K562 (cell line): ENCODE measurements around the gene SEC63. TPM values are rescaled to one million over a fixed set of nuclear protein-coding genes. Genes with fewer than 3 reads are reported as not detected.
"Not testable (repeated sequence)": the region's sequence is repeated elsewhere in the genome, so short reads cannot be mapped to it uniquely, and the experiment has no call there.

Experiments
- ATAC-seq: fragments of 200-7000 bp; cut with Tn5 transposase; 3 replicates; pipeline ENCODE4 v1.9.1; 2020; ENCODE audit warnings: moderate library complexity
- BruUV-seq: library from RNA; stranded (reverse); fragments of 400-500 nt; replicated peaks from 2 replicates; lab custom pipeline; 2021; lab: Mats Ljungman, UMichigan
- CTCF ChIA-PET: fragments of 300-600 bp; formaldehyde crosslinking; extraction: SDS; loops from one replicate; lab custom pipeline; 2021; ENCODE audit warnings: low intra/inter-chr PET ratio; lab: Yijun Ruan, JAX
- POLR2A ChIA-PET: fragments of 300-600, 350-650 bp; sonication (Branson Sonifier 250); formaldehyde crosslinking; extraction: SDS; loops from one replicate; lab custom pipeline; 2021; ENCODE audit warnings: antibody characterized with exemption, inconsistent platforms; lab: Yijun Ruan, JAX
- DNase-seq, 4 experiments: peaks; one replicate each; pipeline versions ENCODE4 v3.0.0 to v3.0.0-alpha.2; 2011 to 2018; ENCODE audit warnings: low spot score in 3 of 4, mixed read lengths in 3 of 4; ENCODE audit errors: extremely low read depth in 1 of 4
- FAIRE-seq: peaks from 2 replicates; lab custom pipeline; 2011; peaks lifted over from hg19 to GRCh38; lab: Jason Lieb, UNC
- H2AFZ ChIP-seq: 2 replicates; pipeline ENCODE4 v1.6.0; 2011; ENCODE audit warnings: low read depth, low read length, control low read depth, inconsistent platforms
- H3K27ac ChIP-seq: fragments of 200-600 bp; 3 replicates; pipeline ENCODE4 v1.8.0; 2011; ENCODE audit warnings: low read depth, mild to moderate bottlenecking, control low read depth, inconsistent platforms, low read length, moderate library complexity, mixed read lengths; ENCODE audit errors: extremely low read depth
- H3K27me3 ChIP-seq, 2 experiments: fragments of 300-600 bp in 1 of 2; 2 replicates in 1 of 2; 3 replicates in 1 of 2; pipeline versions ENCODE4 v1.6.0 to v1.8.0; 2011; ENCODE audit warnings: inconsistent platforms in 2 of 2, low read length in 2 of 2, mild to moderate bottlenecking in 1 of 2, mixed read lengths in 1 of 2, moderate library complexity in 1 of 2; ENCODE audit not compliant: control insufficient read depth in 2 of 2, insufficient read depth in 2 of 2
- H3K36me3 ChIP-seq: fragments of 300-600 bp; 3 replicates; pipeline ENCODE4 v1.8.0; 2011; ENCODE audit warnings: mild to moderate bottlenecking, low read length, inconsistent platforms; ENCODE audit not compliant: control insufficient read depth, insufficient read depth
- H3K4me1 ChIP-seq, 2 experiments: fragments of 200-600 bp in 1 of 2; replicated peaks in 1 of 2; 2 replicates in 1 of 2; 3 replicates in 1 of 2; pipeline versions ENCODE4 v1.5.1 to v1.8.0; 2011; ENCODE audit warnings: inconsistent platforms in 2 of 2, low read length in 2 of 2, mild to moderate bottlenecking in 1 of 2, mixed read lengths in 1 of 2, moderate library complexity in 1 of 2; ENCODE audit not compliant: control insufficient read depth in 2 of 2, insufficient read depth in 2 of 2
- H3K4me2 ChIP-seq: 2 replicates; pipeline ENCODE4 v1.6.1; 2011; ENCODE audit warnings: low read length, control low read depth, inconsistent platforms, mixed read lengths; ENCODE audit not compliant: insufficient read depth
- H3K4me3 ChIP-seq: fragments of 200-600 bp; sonication (generic), shearing (Covaris generic); 2 replicates; pipeline ENCODE4 v1.5.1; 2016; ENCODE audit warnings: control low read depth, inconsistent platforms
- H3K79me2 ChIP-seq: fragments of 200-600 bp; 3 replicates; pipeline ENCODE4 v1.8.0; 2011; ENCODE audit warnings: low read length, inconsistent platforms; ENCODE audit not compliant: control insufficient read depth, insufficient read depth
- H3K9ac ChIP-seq, 2 experiments: 2 replicates each; pipeline versions ENCODE4 v1.6.0 to v1.6.1; 2011; ENCODE audit warnings: low read depth in 2 of 2, low read length in 2 of 2, control low read depth in 1 of 2, inconsistent platforms in 1 of 2, mild to moderate bottlenecking in 1 of 2, mixed read lengths in 1 of 2; ENCODE audit not compliant: insufficient read depth in 1 of 2
- H3K9me1 ChIP-seq: one replicate; pipeline ENCODE4 v1.6.0; 2011; ENCODE audit warnings: inconsistent platforms, mild to moderate bottlenecking, low read length, moderate library complexity; ENCODE audit not compliant: control insufficient read depth, insufficient read depth
- H3K9me3 ChIP-seq: replicated peaks from 2 replicates; pipeline ENCODE4 v1.5.1; 2011; ENCODE audit warnings: low read depth, low read length, inconsistent platforms; ENCODE audit not compliant: control insufficient read depth, insufficient read depth
- H4K20me1 ChIP-seq: replicated peaks from 2 replicates; pipeline ENCODE4 v1.6.1; 2011; ENCODE audit warnings: low read length, inconsistent platforms, mixed read lengths; ENCODE audit not compliant: control insufficient read depth, insufficient read depth
- ARID1B ChIP-seq: fragments of 450-650 bp; IDR thresholded peaks from 2 replicates; pipeline ENCODE4 v1.6.1; 2016; ENCODE audit warnings: antibody characterized with exemption, mild to moderate bottlenecking, inconsistent platforms
- CBFA2T2 ChIP-seq: fragments of 450-650 bp; conservative IDR thresholded peaks from 2 replicates; pipeline ENCODE4 v1.6.1; 2017; ENCODE audit warnings: mild to moderate bottlenecking
- CBFA2T3 ChIP-seq: fragments of 450-650 bp; IDR thresholded peaks from 2 replicates; pipeline ENCODE4 v1.6.1; 2017
- DPF2 ChIP-seq: fragments of 450-650 bp; IDR thresholded peaks from 2 replicates; pipeline ENCODE4 v1.6.1; 2016
- EP400 ChIP-seq: fragments of 450-650 bp; IDR thresholded peaks from 2 replicates; pipeline ENCODE4 v1.6.1; 2017; ENCODE audit warnings: antibody characterized with exemption, mild to moderate bottlenecking, moderate library complexity
- HMBOX1 ChIP-seq: sonication (generic); IDR thresholded peaks from 2 replicates; pipeline ENCODE4 v1.6.1; 2016
- IRF2 ChIP-seq: sonication (generic); formaldehyde crosslinking; IDR thresholded peaks from 2 replicates; pipeline ENCODE4 v1.8.1; 2022; ENCODE audit warnings: mild to moderate bottlenecking, missing genetic modification reagents
- KDM1A ChIP-seq, 2 experiments: fragments of 450-650 bp; IDR thresholded peaks; 2 replicates each; pipeline ENCODE4 v1.6.1; 2016; ENCODE audit warnings: mild to moderate bottlenecking in 2 of 2
- NCOR1 ChIP-seq: fragments of 450-650 bp; IDR thresholded peaks from 2 replicates; pipeline ENCODE4 v1.6.1; 2016; ENCODE audit warnings: mild to moderate bottlenecking, moderate library complexity
- SMARCA4 ChIP-seq: fragments of 450-650 bp; IDR thresholded peaks from 2 replicates; pipeline ENCODE4 v1.6.1; 2016
- SMARCE1 ChIP-seq: fragments of 450-650 bp; IDR thresholded peaks from 2 replicates; pipeline ENCODE4 v1.7.1; 2016; ENCODE audit warnings: mild to moderate bottlenecking
- SOX6 ChIP-seq: fragments of 450-650 bp; IDR thresholded peaks from 2 replicates; pipeline ENCODE4 v1.6.1; 2014; ENCODE audit warnings: mild to moderate bottlenecking
- SRF ChIP-seq, 2 experiments: fragments of 250-450, 450-650 bp in 1 of 2; sonication (Bioruptor Pico) in 1 of 2; sonication (generic) in 1 of 2; formaldehyde crosslinking; IDR thresholded peaks; 2 replicates each; pipeline versions ENCODE4 v1.5.0 to v1.5.1; 2020 to 2022; ENCODE audit warnings: mild to moderate bottlenecking in 1 of 2, missing genetic modification reagents in 1 of 2
- TAL1 ChIP-seq: fragments of 450-650 bp; IDR thresholded peaks from 2 replicates; pipeline ENCODE4 v1.6.1; 2016; ENCODE audit warnings: mild to moderate bottlenecking
- WGBS: fragments of 100-300 bp; shearing (Covaris generic); methylation state at CpG from one replicate; pipeline ENCODE4 v1.1.6; 2016; ENCODE audit warnings: low coverage, mixed read lengths; ENCODE audit not compliant: insufficient coverage; ENCODE audit errors: missing lambda C conversion rate; 5-methylcytosine and 5-hydroxymethylcytosine counted together
- in situ Hi-C: fragments of 300-500 bp; cut with MboI; formaldehyde crosslinking; loops from 4 replicates; pipeline ENCODE4 v1.15.0; 2018; ENCODE audit warnings: inconsistent platforms, mixed read lengths
- intact Hi-C: fragments of 100-400 bp; cut with micrococcal nuclease; formaldehyde crosslinking; loops from 2 replicates; pipeline ENCODE4 v1.14.2; 2022
- polyA plus RNA-seq, 8 experiments: library from polyadenylated mRNA; depleted of rRNA in 4 of 8; stranded (reverse) in 5 of 8; unstranded in 3 of 8; fragments of >200 nt; fragmentation: Nextera tagmentation in 2 of 8; fragmentation: Illumina TruSeq in 1 of 8; extraction: Ambion mirVana in 2 of 8; extraction: Trizol in 1 of 8; gene quantifications; 2 replicates each; pipeline versions ENCODE4 v1.2.1 to v1.2.3, GENCODE V29; 2011 to 2014; ENCODE audit warnings: inconsistent platforms in 1 of 8, missing spikeins in 1 of 8
- total RNA-seq, 7 experiments: library from RNA; depleted of rRNA in 6 of 7; stranded (reverse); fragments of >200 nt in 6 of 7; fragmentation: Illumina TruSeq in 2 of 7; extraction: Trizol in 2 of 7; gene quantifications; 2 replicates each; pipeline versions ENCODE4 v1.2.1 to v1.2.3, GENCODE V29; 2011 to 2021; ENCODE audit warnings: low replicate concordance in 1 of 7
- TF ChIP-seq, protein P1 (sequence below), 2 experiments: fragments of 450-650 bp; conservative IDR thresholded peaks; 2 replicates each; pipeline ENCODE4 v1.6.1; 2017; ENCODE audit warnings: mild to moderate bottlenecking in 2 of 2, moderate library complexity in 2 of 2

Gene SEC63
- total and polyA plus RNA-seq, 9 of the 15 experiments (the other 6 are each of a cell fraction or from before 2014, with no cell fraction given): 13.8 to 74.6 (median 28.4) TPM

GRCh38 chr6:107956181-107956580 lies 1.8 kb downstream of the SEC63 start:
- Histone ChIP-seq H3K27me3 (no peaks in the 10 kb centered on the region), H3K9me1 (no peaks in the 10 kb centered on the region), H3K4me1 (peaks cover 12 to 23% of the 10 kb centered on the region in 2 experiments; a peak in 4 of 5 replicates), H3K4me3 (peak overlapping the region; percentile 94), H3K79me2 (peaks cover 71% of the 10 kb centered on the region), H3K9ac (peak overlapping the region in 1 of 2 experiments; percentile 88; a peak in 3 of 4 replicates), H3K36me3 (peaks cover 7% of the 10 kb centered on the region), H3K9me3 (no peaks in the 10 kb centered on the region), H3K27ac (peak overlapping the region; percentile 95; the same call in 2 of the 3 replicates), H4K20me1 (no peaks in the 10 kb centered on the region; the same call in 1 of the 2 replicates), H3K4me2 (peak overlapping the region; percentile 88), H2AFZ (no peak overlapping the region)
- no peak for ATAC-seq
- TF ChIP-seq SRF (CRISPR knock-in tag; IDR thresholded peaks at IDR 0.05): 0 out of 4 replicates have a peak, but pooled peaks of 1 of the 2 experiments have one; percentile 12
- TF ChIP-seq SOX6: peak; percentile 40; the same call in 1 of the 2 replicates
- no peak for TF ChIP-seq IRF2
- intact Hi-C loops (no loop called here), in situ Hi-C loops (no loop called here)
- DNase-seq: no peak
- ChIA-PET CTCF (no interaction called here), POLR2A (interaction anchor here (0.6 to 4.9 kb wide), 8 partner anchors 9 to 1053 kb away, joined by 3 to 32 read pairs (median 4); no protein-coding TSS in a partner anchor)
- FAIRE-seq: no peak
- BruUV-seq: no TSS peak
- 0% methylated on average over 2 of the region's 2 CpGs for WGBS

DNA sequence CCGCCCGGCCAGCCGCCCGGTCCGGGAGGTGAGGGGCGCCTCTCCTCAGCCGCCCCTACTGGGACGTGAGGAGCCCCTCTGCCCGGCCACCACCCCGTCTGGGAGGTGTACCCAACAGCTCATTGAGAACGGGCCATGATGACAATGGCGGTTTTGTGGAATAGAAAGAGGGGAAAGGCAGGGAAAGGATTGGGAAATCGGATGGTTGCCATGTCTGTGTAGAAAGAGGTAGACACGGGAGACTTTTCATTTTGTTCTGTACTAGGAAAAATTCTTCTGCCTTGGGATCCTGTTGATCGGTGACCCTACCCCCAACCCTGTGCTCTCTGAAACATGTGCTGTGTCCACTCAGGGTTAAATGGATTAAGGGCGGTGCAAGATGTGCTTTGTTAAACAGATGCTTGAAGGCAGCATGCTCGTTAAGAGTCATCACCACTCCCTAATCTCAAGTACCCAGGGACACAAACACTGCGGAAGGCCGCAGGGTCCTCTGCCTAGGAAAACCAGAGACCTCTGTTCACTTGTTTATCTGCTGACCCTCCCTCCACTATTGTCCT lies 4.1 kb downstream of the SEC63 start:
- not testable (repeated sequence) for H3K4me3 ChIP-seq

More for the DNA sequence above, 4.1 kb downstream of the SEC63 start:
- BruUV-seq, H3K27me3 ChIP-seq, intact Hi-C loops, FAIRE-seq, H3K27ac ChIP-seq, ATAC-seq: not testable (repeated sequence)
- peaks cover 7 to 19% of the 10 kb centered on the region in 2 experiments; a peak in 3 of 5 replicates for H3K4me1 ChIP-seq
- TF ChIP-seq, protein P1, sequence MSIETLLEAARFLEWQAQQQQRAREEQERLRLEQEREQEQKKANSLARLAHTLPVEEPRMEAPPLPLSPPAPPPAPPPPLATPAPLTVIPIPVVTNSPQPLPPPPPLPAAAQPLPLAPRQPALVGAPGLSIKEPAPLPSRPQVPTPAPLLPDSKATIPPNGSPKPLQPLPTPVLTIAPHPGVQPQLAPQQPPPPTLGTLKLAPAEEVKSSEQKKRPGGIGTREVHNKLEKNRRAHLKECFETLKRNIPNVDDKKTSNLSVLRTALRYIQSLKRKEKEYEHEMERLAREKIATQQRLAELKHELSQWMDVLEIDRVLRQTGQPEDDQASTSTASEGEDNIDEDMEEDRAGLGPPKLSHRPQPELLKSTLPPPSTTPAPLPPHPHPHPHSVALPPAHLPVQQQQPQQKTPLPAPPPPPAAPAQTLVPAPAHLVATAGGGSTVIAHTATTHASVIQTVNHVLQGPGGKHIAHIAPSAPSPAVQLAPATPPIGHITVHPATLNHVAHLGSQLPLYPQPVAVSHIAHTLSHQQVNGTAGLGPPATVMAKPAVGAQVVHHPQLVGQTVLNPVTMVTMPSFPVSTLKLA (conservative IDR thresholded peaks at IDR 0.05): peak; percentile 56 to 81
- peak; percentile 76 for TF ChIP-seq CBFA2T3
- TF ChIP-seq CBFA2T2: peak; percentile 67
- TF ChIP-seq ARID1B: peak; percentile 44
- 0 out of 2 replicates have a peak, but pooled peaks have one; percentile 26 for TF ChIP-seq HMBOX1
- 0 out of 4 replicates have a peak, but pooled peaks of 1 of the 2 experiments have one; percentile 48 for TF ChIP-seq KDM1A (IDR thresholded peaks at IDR 0.05)
- TF ChIP-seq DPF2: 0 out of 2 replicates have a peak, but pooled peaks have one; percentile 31
- TF ChIP-seq TAL1: peak; percentile 26; the same call in 1 of the 2 replicates
- TF ChIP-seq EP400: peak; percentile 31; the same call in 1 of the 2 replicates
- 0 out of 2 replicates have a peak, but pooled peaks have one; percentile 10 for TF ChIP-seq SMARCA4
- peak; percentile 12; the same call in 1 of the 2 replicates for TF ChIP-seq SMARCE1
- peak; percentile 22; the same call in 1 of the 2 replicates for TF ChIP-seq NCOR1
- TF ChIP-seq, all 486 proteins: peak for 12; not testable (repeated sequence) for 474
- H3K9me1 ChIP-seq, H4K20me1 ChIP-seq, CTCF ChIA-PET, H2AFZ ChIP-seq, DNase-seq, H3K9ac ChIP-seq, H3K4me2 ChIP-seq, H3K9me3 ChIP-seq, in situ Hi-C loops: not testable (repeated sequence)
- peaks cover 87% of the 10 kb centered on the region for H3K79me2 ChIP-seq
- peaks cover 12% of the 10 kb centered on the region for H3K36me3 ChIP-seq
- WGBS: 51% methylated on average over 8 of the region's 19 CpGs
- POLR2A ChIA-PET: interaction anchor here (1.5 to 4.9 kb wide), 4 partner anchors 7 to 95 kb away, joined by 4 to 32 read pairs (median 16); no protein-coding TSS in a partner anchor
